ENCODE data around the gene FNDC3A.

DNA sequence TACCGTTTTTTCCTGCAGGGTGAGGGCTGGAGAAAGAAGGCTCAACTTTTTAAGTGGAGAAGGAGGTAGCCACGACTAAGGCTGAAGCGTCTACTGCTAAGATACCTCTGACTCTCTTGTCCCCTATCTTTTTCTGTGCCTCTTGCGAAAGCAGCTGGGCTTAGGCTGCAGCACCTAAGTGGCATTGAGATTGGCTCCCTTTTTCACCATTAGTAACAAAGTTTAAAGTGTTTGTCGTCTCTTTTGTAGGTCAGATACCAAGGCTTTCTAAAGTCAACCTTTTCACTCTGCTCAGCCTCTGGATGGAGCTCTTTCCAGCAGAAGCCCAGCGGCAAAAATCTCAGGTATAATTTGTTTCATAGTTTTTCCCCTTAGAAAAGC, 272.9 kb downstream of the FNDC3A start:
- TF ChIP-seq, protein P1, sequence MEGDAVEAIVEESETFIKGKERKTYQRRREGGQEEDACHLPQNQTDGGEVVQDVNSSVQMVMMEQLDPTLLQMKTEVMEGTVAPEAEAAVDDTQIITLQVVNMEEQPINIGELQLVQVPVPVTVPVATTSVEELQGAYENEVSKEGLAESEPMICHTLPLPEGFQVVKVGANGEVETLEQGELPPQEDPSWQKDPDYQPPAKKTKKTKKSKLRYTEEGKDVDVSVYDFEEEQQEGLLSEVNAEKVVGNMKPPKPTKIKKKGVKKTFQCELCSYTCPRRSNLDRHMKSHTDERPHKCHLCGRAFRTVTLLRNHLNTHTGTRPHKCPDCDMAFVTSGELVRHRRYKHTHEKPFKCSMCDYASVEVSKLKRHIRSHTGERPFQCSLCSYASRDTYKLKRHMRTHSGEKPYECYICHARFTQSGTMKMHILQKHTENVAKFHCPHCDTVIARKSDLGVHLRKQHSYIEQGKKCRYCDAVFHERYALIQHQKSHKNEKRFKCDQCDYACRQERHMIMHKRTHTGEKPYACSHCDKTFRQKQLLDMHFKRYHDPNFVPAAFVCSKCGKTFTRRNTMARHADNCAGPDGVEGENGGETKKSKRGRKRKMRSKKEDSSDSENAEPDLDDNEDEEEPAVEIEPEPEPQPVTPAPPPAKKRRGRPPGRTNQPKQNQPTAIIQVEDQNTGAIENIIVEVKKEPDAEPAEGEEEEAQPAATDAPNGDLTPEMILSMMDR (IDR thresholded peaks at IDR 0.05), result no peak
- TF ChIP-seq EZH2 (IDR thresholded peaks at IDR 0.05), result no peak

All from neural progenitor cell (in vitro differentiated cells).